Omental fat pad (tissue), 4 donors: ENCODE measurements around the gene AP3B2. TPM values are rescaled to one million over a fixed set of nuclear protein-coding genes. Genes with fewer than 3 reads are reported as not detected.

ENCODE experiments used
- ATAC-seq: fragments of 150-250 bp; one replicate; pipeline ENCODE4 v1.9.1; 2016; ENCODE audit warnings: mild to moderate bottlenecking, moderate library complexity; ENCODE audit not compliant: low FRiP score
- DNase-seq: peaks from one replicate; pipeline ENCODE4 v3.0.0-alpha.2; 2019; ENCODE audit warnings: low spot score
- total RNA-seq, 4 donors: library from RNA; depleted of rRNA; stranded (reverse); fragments of >200 nt; gene quantifications; one replicate each; pipeline ENCODE4 v1.1.0, GENCODE V29; 2016
- TF ChIP-seq, protein P1 (sequence below), 3 donors: fragments of 450-650 bp; IDR thresholded peaks; one replicate each; pipeline ENCODE4 v1.5.1; 2016 to 2017; ENCODE audit warnings: antibody characterized with exemption in 3 of 3, mild to moderate bottlenecking in 3 of 3, moderate library complexity in 2 of 3

Gene AP3B2
- total RNA-seq, 4 donors from 2014 or later: 0.31 to 7.6 (median 1.4) TPM

DNA sequence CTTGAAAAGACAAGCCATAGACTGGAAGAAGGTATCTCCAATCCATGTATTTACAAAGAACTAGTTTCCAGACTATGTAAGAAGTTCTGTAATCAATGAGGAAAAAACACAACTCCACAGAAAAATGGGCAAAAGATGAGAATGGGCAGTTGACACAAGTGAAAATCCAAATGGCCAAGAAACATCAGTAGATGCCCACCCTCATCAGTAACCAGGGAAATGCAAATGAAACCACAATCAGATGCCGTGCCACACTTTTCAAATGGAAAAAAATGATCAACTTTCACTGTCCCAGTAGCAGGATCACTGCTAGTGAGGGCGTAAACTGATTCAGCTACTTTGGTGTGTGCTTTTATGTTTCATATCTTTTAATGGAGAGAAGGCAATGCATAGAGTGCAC is 58.0 kb downstream of the AP3B2 start:
- no peak for DNase-seq
- ATAC-seq: no peak
- TF ChIP-seq, protein P1, sequence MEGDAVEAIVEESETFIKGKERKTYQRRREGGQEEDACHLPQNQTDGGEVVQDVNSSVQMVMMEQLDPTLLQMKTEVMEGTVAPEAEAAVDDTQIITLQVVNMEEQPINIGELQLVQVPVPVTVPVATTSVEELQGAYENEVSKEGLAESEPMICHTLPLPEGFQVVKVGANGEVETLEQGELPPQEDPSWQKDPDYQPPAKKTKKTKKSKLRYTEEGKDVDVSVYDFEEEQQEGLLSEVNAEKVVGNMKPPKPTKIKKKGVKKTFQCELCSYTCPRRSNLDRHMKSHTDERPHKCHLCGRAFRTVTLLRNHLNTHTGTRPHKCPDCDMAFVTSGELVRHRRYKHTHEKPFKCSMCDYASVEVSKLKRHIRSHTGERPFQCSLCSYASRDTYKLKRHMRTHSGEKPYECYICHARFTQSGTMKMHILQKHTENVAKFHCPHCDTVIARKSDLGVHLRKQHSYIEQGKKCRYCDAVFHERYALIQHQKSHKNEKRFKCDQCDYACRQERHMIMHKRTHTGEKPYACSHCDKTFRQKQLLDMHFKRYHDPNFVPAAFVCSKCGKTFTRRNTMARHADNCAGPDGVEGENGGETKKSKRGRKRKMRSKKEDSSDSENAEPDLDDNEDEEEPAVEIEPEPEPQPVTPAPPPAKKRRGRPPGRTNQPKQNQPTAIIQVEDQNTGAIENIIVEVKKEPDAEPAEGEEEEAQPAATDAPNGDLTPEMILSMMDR (IDR thresholded peaks at IDR 0.05): no peak

DNA sequence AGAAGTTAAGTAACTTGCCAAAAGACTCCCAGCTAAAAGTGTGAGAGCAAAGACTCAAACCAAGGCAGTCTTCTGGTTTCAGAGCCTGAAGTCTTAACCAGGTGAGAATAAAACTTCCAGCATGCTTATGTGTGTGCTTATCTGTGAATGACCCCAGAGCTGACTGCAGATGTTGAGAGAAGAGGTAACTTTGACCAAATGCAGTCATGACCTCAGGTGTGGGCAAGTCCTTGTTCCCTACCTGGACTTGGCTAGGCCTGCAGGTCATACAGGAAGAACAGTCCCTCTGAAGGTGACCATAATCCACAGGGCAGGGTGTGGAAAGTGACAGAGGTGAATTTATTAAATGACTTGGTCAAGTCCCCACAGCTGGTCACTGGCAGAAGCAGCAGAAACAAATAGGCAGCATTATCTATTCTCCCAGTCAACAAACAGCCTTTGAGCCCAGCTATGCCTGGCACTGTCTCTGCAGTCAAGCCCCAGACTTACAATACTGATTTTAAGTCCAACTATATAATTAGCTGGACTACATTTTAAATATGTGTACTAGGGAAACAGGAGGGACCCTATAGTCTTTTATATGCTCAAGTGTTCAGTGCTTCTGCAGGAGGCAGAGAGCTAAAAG is 59.5 kb downstream of the AP3B2 start:
- ATAC-seq: no peak
- TF ChIP-seq, protein P1 (IDR thresholded peaks at IDR 0.05): no peak
- no peak for DNase-seq

DNA sequence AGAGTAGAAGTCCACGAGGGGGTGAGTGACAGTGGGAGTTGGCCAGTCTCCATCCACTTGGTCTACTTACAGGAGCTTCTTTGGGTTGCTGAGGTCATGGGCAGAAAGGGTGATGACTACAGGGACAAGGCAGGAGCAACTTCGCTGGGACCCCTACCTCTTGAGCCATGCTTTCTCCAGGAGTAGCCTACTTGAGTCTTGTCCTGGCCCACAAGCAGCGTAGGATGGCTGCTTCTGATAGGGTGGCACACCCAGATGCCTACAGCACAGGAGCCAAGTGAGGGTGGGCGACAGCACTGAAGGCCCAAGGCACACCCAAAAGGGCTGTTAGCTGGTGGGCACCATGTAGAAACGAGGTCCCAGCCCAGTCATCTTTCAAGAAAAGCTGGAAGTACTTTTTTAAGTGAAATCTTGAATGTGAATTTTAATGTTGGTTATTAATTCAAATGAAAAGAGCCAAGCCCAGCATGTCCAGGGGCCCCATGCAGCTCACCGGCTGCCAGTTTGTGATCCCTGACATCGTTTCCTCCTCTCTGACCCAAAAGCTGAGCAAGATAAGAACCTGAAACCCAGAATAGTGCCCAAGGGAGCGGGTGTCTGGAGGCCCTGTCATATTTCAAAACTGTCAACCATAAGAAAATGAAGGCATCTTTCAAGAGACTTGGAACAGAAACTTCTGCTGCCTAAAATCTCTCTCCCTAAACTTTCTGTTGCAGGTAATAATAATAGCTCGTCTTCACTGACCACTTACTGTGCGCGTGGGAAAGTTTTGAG is 60.3 kb downstream of the AP3B2 start:
- ATAC-seq: no peak
- TF ChIP-seq, protein P1 (IDR thresholded peaks at IDR 0.05): no peak
- DNase-seq: no peak

DNA sequence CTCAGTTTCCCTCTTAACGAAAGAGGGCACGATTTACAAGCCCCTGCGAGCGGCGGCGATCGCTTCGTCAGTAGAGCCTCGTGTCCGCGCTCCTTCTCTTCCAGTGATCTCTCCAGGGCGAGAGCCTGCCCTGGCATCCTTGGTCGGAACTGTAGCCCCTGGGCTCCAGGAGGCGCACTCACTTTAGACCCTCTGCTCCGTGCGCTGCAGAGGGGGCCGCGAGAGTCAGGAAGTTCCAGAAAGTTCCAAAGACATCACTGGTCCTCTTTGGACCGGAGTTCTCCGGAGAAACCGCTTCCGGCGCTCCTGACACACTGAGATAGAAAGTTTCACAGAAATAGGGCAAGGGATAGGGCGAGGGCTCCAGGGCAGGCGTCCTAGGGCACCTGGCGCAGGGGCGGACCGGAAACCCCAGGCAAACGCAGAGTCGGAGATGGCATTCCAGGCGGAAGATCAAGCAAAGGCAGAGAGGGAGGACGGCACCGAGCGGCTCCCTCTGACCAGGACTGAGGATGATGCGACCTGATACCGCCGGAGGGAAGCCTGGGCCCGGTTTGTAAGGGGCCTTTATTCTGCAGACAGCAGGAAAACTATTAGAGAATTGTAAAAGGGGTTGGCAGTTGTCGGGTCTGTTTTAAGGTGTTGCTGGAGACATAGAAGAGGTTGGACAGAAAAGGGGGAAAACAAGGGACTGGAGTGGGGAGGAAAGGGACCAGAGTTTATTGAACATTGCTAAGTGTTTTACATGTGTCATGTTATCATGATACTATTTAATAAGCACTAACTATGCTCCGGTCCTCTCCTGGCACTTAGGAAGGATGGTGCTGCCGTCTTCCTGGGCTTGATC is 61.2 kb downstream of the AP3B2 start:
- ATAC-seq (peak; percentile 17), DNase-seq (no peak)
- TF ChIP-seq, protein P1 (IDR thresholded peaks at IDR 0.05): no peak

DNA sequence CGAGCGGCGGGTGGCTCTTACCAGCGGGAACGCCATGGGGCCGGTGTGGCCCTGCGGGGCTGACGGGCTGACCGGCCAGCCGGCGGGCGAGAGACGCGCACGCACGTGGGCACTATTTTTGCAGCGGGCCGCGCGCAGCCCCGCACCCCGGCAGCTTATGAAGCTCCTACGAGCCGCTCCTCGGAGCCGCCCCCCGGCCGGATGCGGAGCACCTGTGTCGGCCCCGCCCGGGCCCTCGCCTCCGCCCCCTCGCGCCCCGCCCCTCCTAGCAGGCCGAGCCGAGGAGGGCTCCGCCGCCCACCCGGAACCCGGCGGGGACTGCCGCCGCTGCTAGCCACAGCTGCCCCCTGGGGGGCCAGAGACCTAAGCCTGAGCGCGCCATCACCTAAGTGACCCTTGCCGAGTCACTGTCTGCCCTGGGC is 61.8 kb downstream of the AP3B2 start:
- TF ChIP-seq, protein P1 (IDR thresholded peaks at IDR 0.05): no peak
- DNase-seq (no peak), ATAC-seq (peak; percentile 50)

DNA sequence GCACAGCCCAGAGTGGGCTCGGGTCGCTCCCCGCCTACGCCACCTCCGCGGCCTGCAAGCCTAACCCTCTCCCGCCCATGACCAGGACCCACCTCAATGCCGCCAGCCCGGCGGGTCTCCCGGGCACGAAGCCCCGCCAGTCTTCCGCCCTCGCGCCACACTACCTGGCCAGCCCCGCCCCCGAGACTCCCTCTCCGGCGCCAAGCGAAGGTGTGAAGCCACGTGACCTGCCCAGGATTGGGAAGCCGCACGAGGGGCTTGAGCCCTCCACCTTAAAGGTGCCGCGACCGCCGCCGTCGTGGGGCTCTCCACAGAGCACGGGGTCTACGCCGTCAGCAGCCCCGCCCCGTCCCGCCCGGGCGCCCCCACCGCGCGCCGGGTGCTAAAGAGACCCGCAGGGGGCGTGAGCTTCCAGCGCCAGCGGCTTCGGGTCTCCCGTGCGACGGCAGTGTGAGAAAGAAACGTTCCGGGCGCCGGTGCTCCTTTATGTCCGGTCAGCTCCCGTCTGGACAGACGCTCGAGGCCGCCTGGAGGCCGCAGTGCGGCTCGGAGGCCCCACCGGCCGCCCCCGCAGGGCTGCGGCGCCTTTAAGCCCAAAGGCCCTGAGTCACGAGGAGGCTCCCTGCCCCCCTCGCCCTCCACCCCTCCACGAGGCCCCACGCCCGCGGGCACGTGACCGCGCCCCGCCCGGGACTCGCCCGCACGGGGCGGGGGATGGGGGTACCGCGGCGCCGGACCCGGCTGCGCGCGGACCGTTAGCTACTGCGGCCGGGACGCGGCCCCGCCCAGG is 62.4 kb downstream of the AP3B2 start, which contains the start of gene CPEB1:
TSS of gene CPEB1 (minus strand) at position 319 of the 790 bp plus-strand sequence. CDS start 18,904 bp downstream, outside the sequence.
- ATAC-seq (peak; percentile 88), DNase-seq (peak; percentile 28)
- TF ChIP-seq, protein P1 (IDR thresholded peaks at IDR 0.05): no peak
